GM12878 (cell line): ENCODE data around the gene TBC1D10A.

Source experiments
- ATF7 ChIP-seq: fragments of 450-650 bp; IDR thresholded peaks from 2 replicates; pipeline ENCODE4 v1.6.1; 2016; ENCODE audit warnings: low read depth, mild to moderate bottlenecking
- GABPA ChIP-seq: IDR thresholded peaks from 2 replicates; pipeline ENCODE4 v1.6.1; 2014; ENCODE audit warnings: antibody characterized with exemption, low read depth, mild to moderate bottlenecking, inconsistent platforms
- RFX5 ChIP-seq: IDR thresholded peaks from 2 replicates; pipeline ENCODE4 v1.6.1; 2011; ENCODE audit warnings: low read depth, low read length, improper control_type of control experiment
- TARDBP ChIP-seq: IDR thresholded peaks from 2 replicates; pipeline ENCODE4 v1.6.1; 2016; ENCODE audit warnings: borderline replicate concordance
- TF ChIP-seq, protein P1 (sequence below), 3 experiments: IDR thresholded peaks in 2 of 3; conservative IDR thresholded peaks in 1 of 3; 2 replicates each; pipeline ENCODE4 v1.5.1; 2011; ENCODE audit warnings: low read depth in 3 of 3, low read length in 3 of 3, mild to moderate bottlenecking in 3 of 3, control low read depth in 2 of 3, moderate library complexity in 2 of 3, inconsistent platforms in 1 of 3, mixed read lengths in 1 of 3; ENCODE audit not compliant: control insufficient read depth in 2 of 3, insufficient read depth in 1 of 3; ENCODE audit errors: extremely low read depth in 1 of 3
- TF ChIP-seq, protein P2 (sequence below): fragments of 450-650 bp; formaldehyde crosslinking; IDR thresholded peaks from 2 replicates; pipeline ENCODE4 v1.5.0; 2022; ENCODE audit warnings: mild to moderate bottlenecking, missing genetic modification characterization

DNA sequence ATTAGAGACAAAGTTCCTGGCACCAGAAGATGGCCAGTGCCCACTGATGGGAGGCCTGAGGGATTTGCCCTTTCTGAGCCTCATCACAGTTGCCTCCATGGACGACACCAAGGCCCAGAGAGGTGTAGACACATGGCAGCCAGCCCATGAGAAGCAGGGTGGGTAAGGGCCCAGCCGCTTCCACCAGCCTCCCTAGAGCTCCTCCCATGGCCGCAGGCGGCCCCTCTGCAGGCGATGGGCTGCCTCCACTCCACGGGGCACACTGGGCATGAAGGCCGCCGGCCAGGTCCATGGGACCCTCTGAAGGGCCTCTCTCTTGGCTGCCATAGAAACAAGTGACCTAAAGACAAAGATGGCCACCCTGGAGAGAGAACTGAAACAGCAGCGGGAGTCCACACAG, 44.6 kb upstream of the TBC1D10A start:
- TF ChIP-seq GABPA (no peak), ATF7 (no peak), RFX5 (no peak), TARDBP (no peak)
- TF ChIP-seq, protein P1, sequence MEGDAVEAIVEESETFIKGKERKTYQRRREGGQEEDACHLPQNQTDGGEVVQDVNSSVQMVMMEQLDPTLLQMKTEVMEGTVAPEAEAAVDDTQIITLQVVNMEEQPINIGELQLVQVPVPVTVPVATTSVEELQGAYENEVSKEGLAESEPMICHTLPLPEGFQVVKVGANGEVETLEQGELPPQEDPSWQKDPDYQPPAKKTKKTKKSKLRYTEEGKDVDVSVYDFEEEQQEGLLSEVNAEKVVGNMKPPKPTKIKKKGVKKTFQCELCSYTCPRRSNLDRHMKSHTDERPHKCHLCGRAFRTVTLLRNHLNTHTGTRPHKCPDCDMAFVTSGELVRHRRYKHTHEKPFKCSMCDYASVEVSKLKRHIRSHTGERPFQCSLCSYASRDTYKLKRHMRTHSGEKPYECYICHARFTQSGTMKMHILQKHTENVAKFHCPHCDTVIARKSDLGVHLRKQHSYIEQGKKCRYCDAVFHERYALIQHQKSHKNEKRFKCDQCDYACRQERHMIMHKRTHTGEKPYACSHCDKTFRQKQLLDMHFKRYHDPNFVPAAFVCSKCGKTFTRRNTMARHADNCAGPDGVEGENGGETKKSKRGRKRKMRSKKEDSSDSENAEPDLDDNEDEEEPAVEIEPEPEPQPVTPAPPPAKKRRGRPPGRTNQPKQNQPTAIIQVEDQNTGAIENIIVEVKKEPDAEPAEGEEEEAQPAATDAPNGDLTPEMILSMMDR (IDR thresholded peaks at IDR 0.05 in 2 of 3, conservative IDR thresholded peaks at IDR 0.05 in 1 of 3; ENCODE audit: control insufficient read depth in 2 of 3, extremely low read depth in 1 of 3, insufficient read depth in 1 of 3, low read depth in 3 of 3, low read length in 3 of 3): no peak
- TF ChIP-seq, protein P2, sequence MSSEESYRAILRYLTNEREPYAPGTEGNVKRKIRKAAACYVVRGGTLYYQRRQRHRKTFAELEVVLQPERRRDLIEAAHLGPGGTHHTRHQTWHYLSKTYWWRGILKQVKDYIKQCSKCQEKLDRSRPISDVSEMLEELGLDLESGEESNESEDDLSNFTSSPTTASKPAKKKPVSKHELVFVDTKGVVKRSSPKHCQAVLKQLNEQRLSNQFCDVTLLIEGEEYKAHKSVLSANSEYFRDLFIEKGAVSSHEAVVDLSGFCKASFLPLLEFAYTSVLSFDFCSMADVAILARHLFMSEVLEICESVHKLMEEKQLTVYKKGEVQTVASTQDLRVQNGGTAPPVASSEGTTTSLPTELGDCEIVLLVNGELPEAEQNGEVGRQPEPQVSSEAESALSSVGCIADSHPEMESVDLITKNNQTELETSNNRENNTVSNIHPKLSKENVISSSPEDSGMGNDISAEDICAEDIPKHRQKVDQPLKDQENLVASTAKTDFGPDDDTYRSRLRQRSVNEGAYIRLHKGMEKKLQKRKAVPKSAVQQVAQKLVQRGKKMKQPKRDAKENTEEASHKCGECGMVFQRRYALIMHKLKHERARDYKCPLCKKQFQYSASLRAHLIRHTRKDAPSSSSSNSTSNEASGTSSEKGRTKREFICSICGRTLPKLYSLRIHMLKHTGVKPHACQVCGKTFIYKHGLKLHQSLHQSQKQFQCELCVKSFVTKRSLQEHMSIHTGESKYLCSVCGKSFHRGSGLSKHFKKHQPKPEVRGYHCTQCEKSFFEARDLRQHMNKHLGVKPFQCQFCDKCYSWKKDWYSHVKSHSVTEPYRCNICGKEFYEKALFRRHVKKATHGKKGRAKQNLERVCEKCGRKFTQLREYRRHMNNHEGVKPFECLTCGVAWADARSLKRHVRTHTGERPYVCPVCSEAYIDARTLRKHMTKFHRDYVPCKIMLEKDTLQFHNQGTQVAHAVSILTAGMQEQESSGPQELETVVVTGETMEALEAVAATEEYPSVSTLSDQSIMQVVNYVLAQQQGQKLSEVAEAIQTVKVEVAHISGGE (CRISPR knock-in tag): no peak
